Neural cell (in vitro differentiated cells): ENCODE results near the gene FAP. TPM values are rescaled to one million over a fixed set of nuclear protein-coding genes. Genes with fewer than 3 reads are reported as not detected.

Experiments
- H2AFZ ChIP-seq: fragments of 200-600, 300-800 bp; sonication (generic), shearing (Covaris generic); 2 replicates; pipeline ENCODE4 v1.6.0; 2014; ENCODE audit warnings: low read depth, mild to moderate bottlenecking, antibody characterized with exemption, low read length, moderate library complexity
- H3F3A ChIP-seq: fragments of 200-600 bp; shearing (Covaris generic); 2 replicates; pipeline ENCODE4 v1.6.1; 2016; ENCODE audit warnings: mild to moderate bottlenecking, moderate library complexity, mixed read lengths, antibody characterized with exemption, low read length; ENCODE audit not compliant: insufficient read depth, poor library complexity, severe bottlenecking
- H3K27ac ChIP-seq: fragments of 200-600, 300-800 bp; sonication (generic), shearing (Covaris generic); 2 replicates; pipeline ENCODE4 v1.5.1; 2014; ENCODE audit warnings: mild to moderate bottlenecking, low read length, moderate library complexity
- H3K27me3 ChIP-seq: fragments of 300-800, 200-600 bp; sonication (generic), shearing (Covaris generic); 2 replicates; pipeline ENCODE4 v1.6.0; 2014; ENCODE audit warnings: mild to moderate bottlenecking, low read depth, low read length, moderate library complexity; ENCODE audit not compliant: insufficient read depth
- H3K36me3 ChIP-seq: fragments of 300-800, 200-600 bp; sonication (generic), shearing (Covaris generic); 2 replicates; pipeline ENCODE4 v1.5.1; 2014; ENCODE audit warnings: mild to moderate bottlenecking, antibody characterized with exemption, low read length, moderate library complexity; ENCODE audit not compliant: insufficient read depth
- H3K4me2 ChIP-seq: fragments of 300-800, 200-600 bp; sonication (generic), shearing (Covaris generic); 2 replicates; pipeline ENCODE4 v1.6.0; 2014; ENCODE audit warnings: mild to moderate bottlenecking, low read length
- H3K4me3 ChIP-seq: fragments of 300-800, 200-600 bp; sonication (generic), shearing (Covaris generic); 2 replicates; pipeline ENCODE4 v1.5.1; 2014; ENCODE audit warnings: mild to moderate bottlenecking, low read length, moderate library complexity
- H3K79me2 ChIP-seq: fragments of 200-600 bp; shearing (Covaris generic); replicated peaks from 2 replicates; pipeline ENCODE4 v1.6.0; 2014; ENCODE audit warnings: mild to moderate bottlenecking, low read length, moderate library complexity; ENCODE audit not compliant: insufficient read depth
- H3K9ac ChIP-seq: fragments of 300-800, 200-600 bp; sonication (generic), shearing (Covaris generic); 2 replicates; pipeline ENCODE4 v1.6.1; 2016; ENCODE audit warnings: mild to moderate bottlenecking, low read length, mixed read lengths
- H3K9me2 ChIP-seq: fragments of 200-600 bp; shearing (Covaris generic); 2 replicates; pipeline ENCODE4 v1.6.1; 2016; ENCODE audit warnings: mild to moderate bottlenecking, low read length, mixed read lengths; ENCODE audit not compliant: insufficient read depth
- H3K9me3 ChIP-seq: fragments of 200-600, 300-800 bp; sonication (generic), shearing (Covaris generic); 2 replicates; pipeline ENCODE4 v1.6.1; 2016; ENCODE audit warnings: mild to moderate bottlenecking, mixed run types, low read length, moderate library complexity, mixed read lengths
- H4K20me1 ChIP-seq: fragments of 200-600 bp; shearing (Covaris generic); 2 replicates; pipeline ENCODE4 v1.6.1; 2016; ENCODE audit warnings: mild to moderate bottlenecking, mixed run types; ENCODE audit not compliant: insufficient read depth
- CTCF ChIP-seq: fragments of 450-650 bp; IDR thresholded peaks from 2 replicates; pipeline ENCODE4 v1.5.1; 2014; ENCODE audit warnings: antibody characterized with exemption, mild to moderate bottlenecking, moderate library complexity; ENCODE audit not compliant: poor library complexity, severe bottlenecking
- EP300 ChIP-seq: fragments of 450-650 bp; conservative IDR thresholded peaks from 2 replicates; pipeline ENCODE4 v1.6.1; 2014; ENCODE audit warnings: antibody characterized with exemption, mild to moderate bottlenecking, moderate library complexity; ENCODE audit not compliant: poor library complexity, severe bottlenecking
- EZH2 ChIP-seq: fragments of 200-600, 300-800 bp; shearing (Covaris generic), sonication (generic); IDR thresholded peaks from 2 replicates; pipeline ENCODE4 v1.6.1; 2014; ENCODE audit warnings: antibody characterized with exemption, low read length, borderline replicate concordance, mild to moderate bottlenecking; ENCODE audit not compliant: insufficient read depth, poor library complexity, severe bottlenecking
- MXI1 ChIP-seq: fragments of 450-650 bp; conservative IDR thresholded peaks from 2 replicates; pipeline ENCODE4 v1.6.1; 2014; ENCODE audit warnings: antibody characterized with exemption, mild to moderate bottlenecking; ENCODE audit not compliant: poor library complexity, severe bottlenecking
- POLR2AphosphoS5 ChIP-seq: IDR thresholded peaks from 2 replicates; pipeline ENCODE4 v1.6.1; 2012
- RAD21 ChIP-seq: fragments of 450-650 bp; conservative IDR thresholded peaks from 2 replicates; pipeline ENCODE4 v1.6.1; 2014; ENCODE audit warnings: antibody characterized with exemption, mild to moderate bottlenecking, moderate library complexity
- SMC3 ChIP-seq: fragments of 450-650 bp; conservative IDR thresholded peaks from 2 replicates; pipeline ENCODE4 v1.6.1; 2014; ENCODE audit warnings: antibody characterized with exemption, mild to moderate bottlenecking, moderate library complexity; ENCODE audit not compliant: poor library complexity
- TAF1 ChIP-seq: IDR thresholded peaks from 2 replicates; pipeline ENCODE4 v1.6.1; 2012; ENCODE audit warnings: low read depth
- polyA minus RNA-seq: library from RNA; depleted of rRNA, polyadenylated mRNA; stranded (reverse); fragments of >200 nt; gene quantifications from 2 replicates; pipeline ENCODE4 v1.2.3, GENCODE V29; 2014
- polyA plus RNA-seq: library from polyadenylated mRNA; depleted of rRNA; stranded (reverse); fragments of >200 nt; gene quantifications from 2 replicates; pipeline ENCODE4 v1.2.3, GENCODE V29; 2014
- TF ChIP-seq, protein P1 (sequence below): IDR thresholded peaks from 2 replicates; pipeline ENCODE4 v1.6.1; 2012; ENCODE audit warnings: borderline replicate concordance

FAP gene
- polyA plus RNA-seq, result 0.16 TPM in 1 of 2 replicates, not detected in the other
- not detected in 2 replicates for polyA minus RNA-seq

GRCh38 chr2:162243294-162243693 lies at the start of gene FAP:
Gene FAP (minus strand): TSS chr2:162243445. CDS start chr2:162243327, 118 bp downstream.
- Histone ChIP-seq H3K4me3 (no peak within 1 kb of the TSS), H3F3A (no peaks in the 10 kb centered on the region), H3K9me3 (no peaks in the 10 kb centered on the region), H3K79me2 (no peaks in the 10 kb centered on the region), H3K4me2 (no peak within 1 kb of the TSS), H4K20me1 (no peaks in the 10 kb centered on the region), H3K27me3 (no peaks in the 10 kb centered on the region), H3K9ac (no peak within 1 kb of the TSS), H2AFZ (no peak within 1 kb of the TSS), H3K36me3 (no peaks in the 10 kb centered on the region), H3K9me2 (no peaks in the 10 kb centered on the region), H3K27ac (no peak within 1 kb of the TSS)
- TF ChIP-seq CTCF (no peak), EP300 (no peak), EZH2 (no peak), TAF1 (no peak), SMC3 (no peak), POLR2AphosphoS5 (no peak), MXI1 (no peak), RAD21 (no peak)
- TF ChIP-seq, protein P1, sequence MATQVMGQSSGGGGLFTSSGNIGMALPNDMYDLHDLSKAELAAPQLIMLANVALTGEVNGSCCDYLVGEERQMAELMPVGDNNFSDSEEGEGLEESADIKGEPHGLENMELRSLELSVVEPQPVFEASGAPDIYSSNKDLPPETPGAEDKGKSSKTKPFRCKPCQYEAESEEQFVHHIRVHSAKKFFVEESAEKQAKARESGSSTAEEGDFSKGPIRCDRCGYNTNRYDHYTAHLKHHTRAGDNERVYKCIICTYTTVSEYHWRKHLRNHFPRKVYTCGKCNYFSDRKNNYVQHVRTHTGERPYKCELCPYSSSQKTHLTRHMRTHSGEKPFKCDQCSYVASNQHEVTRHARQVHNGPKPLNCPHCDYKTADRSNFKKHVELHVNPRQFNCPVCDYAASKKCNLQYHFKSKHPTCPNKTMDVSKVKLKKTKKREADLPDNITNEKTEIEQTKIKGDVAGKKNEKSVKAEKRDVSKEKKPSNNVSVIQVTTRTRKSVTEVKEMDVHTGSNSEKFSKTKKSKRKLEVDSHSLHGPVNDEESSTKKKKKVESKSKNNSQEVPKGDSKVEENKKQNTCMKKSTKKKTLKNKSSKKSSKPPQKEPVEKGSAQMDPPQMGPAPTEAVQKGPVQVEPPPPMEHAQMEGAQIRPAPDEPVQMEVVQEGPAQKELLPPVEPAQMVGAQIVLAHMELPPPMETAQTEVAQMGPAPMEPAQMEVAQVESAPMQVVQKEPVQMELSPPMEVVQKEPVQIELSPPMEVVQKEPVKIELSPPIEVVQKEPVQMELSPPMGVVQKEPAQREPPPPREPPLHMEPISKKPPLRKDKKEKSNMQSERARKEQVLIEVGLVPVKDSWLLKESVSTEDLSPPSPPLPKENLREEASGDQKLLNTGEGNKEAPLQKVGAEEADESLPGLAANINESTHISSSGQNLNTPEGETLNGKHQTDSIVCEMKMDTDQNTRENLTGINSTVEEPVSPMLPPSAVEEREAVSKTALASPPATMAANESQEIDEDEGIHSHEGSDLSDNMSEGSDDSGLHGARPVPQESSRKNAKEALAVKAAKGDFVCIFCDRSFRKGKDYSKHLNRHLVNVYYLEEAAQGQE, result no peak

DNA sequence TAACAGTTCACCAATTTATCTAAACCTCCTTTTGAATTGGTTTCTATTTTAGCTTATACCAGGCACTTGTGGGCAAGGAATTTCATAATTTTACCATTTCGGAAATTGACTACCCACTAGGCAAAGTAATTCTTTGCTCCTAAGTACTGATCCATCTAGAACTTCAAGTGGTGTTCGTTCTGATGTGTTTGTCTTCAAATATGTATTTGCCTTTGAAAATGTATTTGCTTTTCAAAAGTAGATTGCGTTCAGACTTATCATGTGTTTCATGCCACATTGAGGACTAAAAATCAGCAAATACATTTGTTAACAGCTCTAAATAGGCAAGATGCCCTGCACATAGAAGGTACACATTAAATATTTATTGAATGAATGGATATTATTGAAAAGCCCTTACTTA lies 48.5 kb upstream of the FAP start:
- Histone ChIP-seq H2AFZ (no peak overlapping the region), H3K4me3 (no peak overlapping the region), H3K27me3 (no peaks in the 10 kb centered on the region), H3K79me2 (no peaks in the 10 kb centered on the region), H3K4me2 (no peak overlapping the region), H3K9ac (no peak overlapping the region), H3K36me3 (no peaks in the 10 kb centered on the region), H4K20me1 (no peaks in the 10 kb centered on the region), H3K9me3 (no peaks in the 10 kb centered on the region), H3K9me2 (no peaks in the 10 kb centered on the region), H3K27ac (no peak overlapping the region), H3F3A (no peaks in the 10 kb centered on the region)
- TF ChIP-seq TAF1 (no peak), POLR2AphosphoS5 (no peak), SMC3 (no peak), RAD21 (no peak), EP300 (no peak), MXI1 (no peak), CTCF (no peak), EZH2 (no peak)
- TF ChIP-seq, protein P1, result no peak
